GM18907 (cell line): ENCODE results near the gene UAP1L1.

Source experiments
- ATAC-seq: cut with Tn5 transposase; IDR thresholded peaks from one replicate; pipeline ENCODE4 v1.9.1; 2021; ENCODE audit warnings: mild to moderate bottlenecking, moderate library complexity; ENCODE audit not compliant: unreplicated experiment

UAP1L1 gene

DNA sequence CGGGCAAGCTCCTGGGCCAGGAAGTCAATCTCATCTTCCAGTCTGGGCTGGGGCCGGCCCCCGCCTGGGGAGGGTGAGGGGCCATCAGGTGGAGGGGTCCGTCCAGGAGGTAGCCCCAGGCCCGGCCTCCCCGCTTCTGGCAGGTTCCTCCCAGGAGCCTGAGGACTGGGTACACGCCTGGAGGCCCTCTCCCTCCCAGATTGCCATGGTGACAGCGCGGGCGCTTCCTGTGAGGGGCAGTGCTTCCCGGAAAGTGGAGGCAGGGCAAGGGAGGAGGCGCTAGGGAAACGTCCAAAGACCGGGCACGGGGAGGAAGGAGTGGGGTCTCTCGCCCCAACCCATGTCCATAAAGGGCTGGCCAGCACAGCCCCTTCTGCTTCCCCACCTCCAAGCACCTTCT lies 36.2 kb upstream of the UAP1L1 start:
- ATAC-seq = no peak

GRCh38 chr9:137042751-137043727 lies 34.3 kb upstream of the UAP1L1 start:
- ATAC-seq = no peak

DNA sequence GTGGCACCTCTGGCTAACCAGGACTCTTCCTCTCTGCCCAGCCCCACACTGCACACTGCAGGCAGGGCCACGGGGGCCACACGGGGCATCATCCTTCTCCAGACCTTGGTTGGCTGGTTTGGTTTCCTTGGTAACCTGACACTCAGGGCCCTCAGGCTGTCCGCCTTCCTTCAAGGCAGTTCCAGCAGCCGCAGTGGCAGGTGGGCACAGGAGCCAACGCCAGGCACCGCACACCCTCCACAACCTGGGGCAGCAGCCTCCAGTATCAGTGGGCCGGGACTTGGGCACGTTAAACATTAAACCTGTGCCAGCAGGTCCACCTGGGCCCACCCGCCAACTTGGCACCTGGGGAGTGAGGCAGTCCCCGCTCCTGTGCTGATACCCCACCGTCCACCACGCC lies 33.3 kb upstream of the UAP1L1 start:
- no peak for ATAC-seq

DNA sequence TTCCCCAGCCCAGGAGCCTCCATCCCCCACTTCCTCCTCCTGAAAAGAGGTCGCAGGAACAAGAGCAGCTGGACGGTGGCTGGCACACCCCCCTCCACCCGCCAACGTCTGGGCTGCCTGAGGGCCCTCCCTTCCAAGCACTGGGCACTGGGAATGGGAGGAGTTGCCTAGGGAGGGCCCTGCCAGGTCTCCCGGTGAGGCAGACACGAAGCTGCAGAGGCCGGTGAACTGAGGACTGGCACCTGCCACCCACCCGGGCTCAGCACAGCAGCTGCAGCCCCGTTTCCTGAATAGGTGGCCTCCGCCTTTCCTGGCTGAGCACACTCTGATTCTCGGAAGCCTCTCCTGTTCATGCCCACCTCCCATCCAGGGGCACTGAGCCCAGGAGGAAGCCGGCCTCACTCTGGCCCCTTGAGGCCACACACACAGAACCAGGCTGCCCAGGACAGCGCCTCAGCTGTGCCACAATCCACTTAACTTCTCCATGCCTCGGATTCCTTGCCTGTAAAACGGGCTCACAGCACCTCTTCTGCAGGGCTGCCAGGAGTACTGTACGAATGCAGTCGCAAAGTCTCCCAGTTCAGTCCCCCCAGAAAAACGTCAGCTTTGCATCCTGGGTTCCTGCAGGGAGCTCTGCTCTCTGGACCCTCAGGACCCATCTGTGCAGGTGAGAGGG lies 32.7 kb upstream of the UAP1L1 start:
- no peak for ATAC-seq

DNA sequence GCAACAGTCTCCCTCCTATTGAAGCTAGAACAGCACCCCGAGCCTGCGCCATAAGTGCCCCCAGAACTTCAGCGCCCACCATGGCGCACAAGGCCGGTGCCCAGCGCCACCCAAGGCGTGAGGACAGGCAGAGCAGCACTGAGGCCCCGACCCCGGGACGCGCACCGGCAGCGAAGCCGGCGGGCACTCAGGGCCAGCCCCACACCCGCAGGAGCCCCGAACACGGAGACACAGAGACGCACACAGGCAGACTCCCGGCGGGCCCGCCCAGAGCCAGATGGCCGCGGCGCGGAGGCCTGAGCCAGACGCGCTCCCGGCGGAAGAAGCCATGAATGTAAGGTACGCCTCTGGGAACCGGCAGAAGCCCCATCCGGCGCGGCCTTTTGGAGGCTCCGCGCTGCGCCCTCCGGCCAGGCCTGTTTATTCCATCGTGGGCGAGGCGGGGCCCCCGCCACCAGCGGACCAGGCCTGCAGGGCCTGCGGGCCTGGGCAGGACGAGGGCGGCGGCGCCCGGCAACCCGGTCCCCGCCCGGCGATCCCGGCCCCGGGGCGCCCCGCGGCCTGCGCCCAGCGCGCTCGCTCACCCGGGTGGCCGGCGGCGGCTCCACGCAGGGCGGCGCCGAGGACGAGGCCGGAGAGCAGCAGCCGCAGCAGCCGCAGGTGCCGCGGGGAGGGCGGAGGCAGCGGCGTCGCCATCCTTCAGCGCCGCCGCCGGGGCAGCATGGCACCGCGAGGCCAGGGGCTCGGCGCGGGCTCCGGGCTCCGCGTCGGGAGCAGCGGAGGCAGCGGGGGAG lies 31.8 kb upstream of the UAP1L1 start:
- ATAC-seq = no peak

GRCh38 chr9:137046088-137046787 lies 31.1 kb upstream of the UAP1L1 start, which contains the start of gene NPDC1:
TSS of gene NPDC1 (minus strand) at chr9:137046177. CDS start at chr9:137045989, 188 bp downstream.
- ATAC-seq = no peak

- ATAC-seq = no peak
Measured at GRCh38 chr9:137048655-137049543, 28.4 kb upstream of the UAP1L1 start.

- ATAC-seq = no peak
Measured at GRCh38 chr9:137049544-137050449, 27.5 kb upstream of the UAP1L1 start.

DNA sequence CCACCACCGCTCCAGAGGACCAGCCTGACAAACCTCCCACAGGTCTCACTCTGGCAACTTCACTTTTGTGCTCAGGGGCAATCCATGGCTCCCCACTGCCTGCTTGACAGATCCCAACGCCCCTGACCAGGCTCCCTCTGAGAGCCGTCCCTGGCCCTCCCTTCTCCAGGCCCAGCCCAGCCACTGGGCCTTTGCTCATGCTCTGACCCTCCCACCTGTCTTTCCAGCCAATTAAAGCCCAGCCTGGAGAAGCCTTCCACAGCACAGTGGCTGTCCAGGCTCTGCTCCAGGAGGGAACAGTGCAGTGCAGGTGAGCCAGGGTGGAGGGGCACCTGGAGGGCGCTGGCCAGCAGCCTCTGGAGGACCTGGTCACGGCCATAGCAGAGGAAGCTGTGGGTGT lies 26.7 kb upstream of the UAP1L1 start:
- ATAC-seq = no peak

- ATAC-seq = no peak
Measured at GRCh38 chr9:137051145-137051724, 26.1 kb upstream of the UAP1L1 start.

DNA sequence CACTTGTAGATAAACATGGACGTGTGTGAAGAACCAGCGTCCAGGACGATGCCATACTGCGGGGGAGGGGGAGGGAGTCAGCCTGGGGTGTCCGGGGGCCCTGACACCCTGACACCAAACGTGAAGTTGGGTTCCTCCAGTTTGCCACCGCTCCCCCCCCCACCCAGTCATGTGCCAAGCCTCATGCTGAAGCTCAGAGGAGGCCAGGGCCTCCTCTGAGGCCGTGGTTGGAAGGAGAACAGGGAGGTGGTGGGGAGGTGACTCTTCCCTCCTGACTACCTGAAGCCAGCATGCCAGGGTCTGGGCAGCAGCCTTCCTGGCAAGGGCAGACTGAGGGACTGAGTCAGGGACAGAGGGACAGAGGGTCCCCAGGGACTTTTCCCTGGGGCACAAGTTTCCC lies 25.0 kb upstream of the UAP1L1 start:
- ATAC-seq = no peak

DNA sequence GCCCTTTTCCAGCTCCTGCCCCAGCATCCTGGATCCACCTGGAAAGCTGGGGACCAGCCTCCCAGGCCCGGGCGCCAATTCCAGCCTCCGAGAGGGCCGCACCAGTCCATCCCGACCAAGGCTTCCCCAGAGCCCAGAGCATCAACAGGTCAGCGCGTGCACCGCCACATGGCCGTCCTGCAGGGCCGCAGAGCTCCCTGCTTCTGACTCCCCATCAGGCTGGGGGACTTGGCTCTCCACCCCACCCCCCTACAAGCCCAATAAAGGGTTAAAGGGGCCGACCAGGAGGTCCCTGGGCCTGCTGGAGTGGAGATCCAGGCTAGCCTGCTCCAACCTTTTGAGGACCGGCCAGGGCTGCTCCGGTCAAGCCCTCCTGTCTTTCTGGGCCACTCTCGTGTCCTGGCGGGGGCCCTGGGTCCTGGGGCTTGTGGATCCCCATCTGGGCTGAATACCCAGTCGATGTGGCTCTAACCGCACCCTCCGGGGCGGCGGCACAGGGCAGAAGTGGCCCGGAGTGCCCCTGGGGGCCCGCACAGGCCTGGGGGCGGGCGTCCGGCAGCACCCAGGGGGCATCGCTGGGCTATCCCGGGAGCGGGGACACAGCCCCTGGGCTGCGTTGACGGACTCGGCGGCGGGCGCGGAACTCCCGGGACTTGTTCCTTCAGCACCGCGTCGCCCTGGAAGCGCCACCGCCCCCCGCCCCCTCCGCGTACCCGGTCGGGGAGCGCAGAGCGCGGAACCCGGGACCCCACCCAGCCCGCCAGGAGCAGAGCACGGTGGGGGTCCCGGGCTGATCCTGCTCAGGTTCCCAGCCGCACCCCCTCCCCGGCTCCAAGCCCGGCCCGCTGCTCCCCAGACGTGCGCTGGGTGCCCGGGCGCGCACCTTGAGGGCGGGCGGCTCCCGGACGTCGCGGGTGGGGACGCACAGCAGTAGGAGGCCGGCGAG lies 24.0 kb upstream of the UAP1L1 start:
- no peak for ATAC-seq

DNA sequence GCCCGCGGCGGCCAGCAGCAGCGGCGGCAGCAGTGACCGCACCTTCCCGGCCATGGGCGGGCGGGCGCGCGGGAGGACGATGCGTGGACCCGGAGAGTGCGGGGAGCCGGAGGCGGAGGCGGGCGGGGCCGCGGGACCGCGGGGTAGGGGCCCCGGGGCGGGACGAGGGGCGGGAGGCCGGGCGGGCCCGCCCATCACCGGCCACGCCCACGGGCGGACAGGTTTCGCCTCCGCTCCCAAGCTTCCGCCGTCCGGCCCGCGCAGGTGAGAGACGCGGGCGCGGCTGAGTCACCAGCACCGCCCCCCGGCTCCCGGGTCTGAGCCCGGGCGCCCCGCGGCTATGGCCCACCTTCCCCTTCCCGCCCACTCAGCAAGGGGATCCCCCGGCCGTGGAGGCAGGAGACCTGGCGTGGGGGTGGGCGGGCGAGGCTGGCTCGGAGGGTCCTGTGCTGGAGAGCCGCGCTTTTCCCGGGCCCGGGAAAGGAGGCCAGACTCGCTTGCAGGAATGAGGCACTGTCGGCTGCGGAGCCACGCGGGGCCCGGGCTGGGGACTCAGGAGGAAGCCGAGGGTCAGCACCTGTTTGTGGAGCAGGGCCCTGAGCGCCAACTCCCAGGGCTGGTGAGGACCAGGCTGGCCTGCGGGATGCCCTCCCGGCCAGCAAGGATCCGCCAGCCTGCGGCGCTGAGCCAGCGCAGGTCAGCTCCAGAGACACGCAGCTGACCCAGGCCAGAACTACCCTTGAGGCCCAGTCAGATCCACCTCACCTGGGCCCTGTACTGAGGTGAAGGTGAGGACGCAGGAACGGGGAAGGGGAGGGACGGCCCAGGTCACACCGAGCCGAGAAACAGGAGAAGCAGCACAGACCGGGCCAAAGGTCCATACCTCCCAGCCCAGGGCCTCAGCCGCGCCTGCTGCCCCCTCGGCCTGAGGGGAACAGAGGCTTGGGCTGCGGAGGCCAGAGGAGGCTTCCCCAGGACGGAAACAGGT lies 23.1 kb upstream of the UAP1L1 start, which contains the start of gene ENTPD2:
Gene ENTPD2, minus strand, starts transcription at position 118 of the 988 bp plus-strand sequence. Its CDS starts 64 bp downstream, at position 54.
- ATAC-seq = no peak

DNA sequence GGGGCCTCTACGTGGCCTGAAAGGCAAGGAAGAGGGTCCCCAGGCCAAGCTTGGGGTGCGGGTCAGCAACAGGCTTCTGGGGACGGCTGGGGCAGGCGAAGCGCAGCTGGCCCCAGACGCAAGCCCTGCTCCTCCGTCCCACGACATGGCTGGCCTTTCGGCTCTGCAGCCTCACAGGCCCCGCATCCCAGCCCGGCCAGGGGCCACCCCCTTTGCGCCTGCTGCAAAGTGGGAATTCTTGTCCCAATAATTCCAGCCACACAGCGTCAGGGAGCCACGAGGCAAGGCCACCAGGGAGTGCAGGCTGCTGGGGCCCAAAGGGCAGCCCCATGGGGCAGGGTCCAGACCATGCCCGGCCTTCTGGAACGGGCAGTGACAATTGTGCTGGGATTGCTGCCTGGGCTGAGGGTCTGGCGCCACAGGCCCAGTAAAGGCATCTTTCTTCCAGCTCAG lies 22.4 kb upstream of the UAP1L1 start:
- no peak for ATAC-seq
